IPS-NIHi11 (cell line): ENCODE data around the gene ATP1A3.

Source experiments
- DNase-seq: peaks from one replicate; pipeline ENCODE4 v3.0.0; 2012; ENCODE audit warnings: mixed read lengths, low spot score

Gene ATP1A3

GRCh38 chr19:41928754-41929535 lies 65.1 kb downstream of the ATP1A3 start:
- DNase-seq, result no peak

GRCh38 chr19:41928221-41928683 lies 65.8 kb downstream of the ATP1A3 start, which contains the start of gene ERFL:
Gene ERFL, minus strand, starts transcription at chr19:41928449. Its CDS starts 15,530 bp downstream, at chr19:41912919.
- DNase-seq, result peak; percentile 41

DNA sequence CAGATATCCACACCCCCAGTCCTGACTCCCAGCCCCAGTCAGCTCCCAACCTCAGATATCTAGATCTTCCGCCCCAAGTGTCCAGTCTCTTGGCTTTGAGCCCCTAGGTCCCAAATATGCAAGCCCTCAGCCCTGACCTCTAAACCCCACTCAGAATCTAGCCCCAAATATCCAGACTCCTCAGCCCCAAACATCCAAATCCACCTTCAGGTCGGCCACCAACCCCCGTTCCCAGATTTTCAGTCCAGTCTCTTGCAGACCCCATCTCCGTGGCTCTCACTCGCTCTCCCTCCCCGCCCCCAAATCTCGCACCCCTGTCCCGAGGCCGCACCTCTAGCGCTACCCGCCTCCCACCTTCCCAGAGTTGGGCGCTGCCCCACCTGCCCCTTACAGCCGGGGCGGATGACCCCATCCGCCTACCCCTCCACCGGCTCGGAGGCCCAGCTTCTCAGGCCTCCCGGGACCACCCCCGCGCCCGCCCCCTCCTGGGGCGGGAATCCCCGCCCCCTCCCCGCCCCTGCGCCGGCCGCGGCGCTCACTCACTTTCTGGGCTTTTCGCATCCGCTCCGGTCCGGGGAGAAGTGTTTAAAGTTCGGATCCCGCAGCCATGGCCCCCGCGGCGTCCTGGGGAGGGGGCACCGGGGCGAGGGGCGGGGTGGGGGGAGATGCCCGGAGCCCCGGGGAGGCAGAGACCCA lies 66.4 kb downstream of the ATP1A3 start:
- peak; percentile 71 for DNase-seq

GRCh38 chr19:41926763-41927496 lies 67.1 kb downstream of the ATP1A3 start:
- DNase-seq, result no peak

- no peak for DNase-seq
These were observed 67.8 kb downstream of the ATP1A3 start for GRCh38 chr19:41926028-41926762.

- no peak for DNase-seq
These were observed 68.6 kb downstream of the ATP1A3 start for GRCh38 chr19:41925208-41926003.

GRCh38 chr19:41924151-41925145 lies 69.6 kb downstream of the ATP1A3 start:
- no peak for DNase-seq

GRCh38 chr19:41923045-41923788 lies 70.8 kb downstream of the ATP1A3 start:
- DNase-seq, result no peak

DNA sequence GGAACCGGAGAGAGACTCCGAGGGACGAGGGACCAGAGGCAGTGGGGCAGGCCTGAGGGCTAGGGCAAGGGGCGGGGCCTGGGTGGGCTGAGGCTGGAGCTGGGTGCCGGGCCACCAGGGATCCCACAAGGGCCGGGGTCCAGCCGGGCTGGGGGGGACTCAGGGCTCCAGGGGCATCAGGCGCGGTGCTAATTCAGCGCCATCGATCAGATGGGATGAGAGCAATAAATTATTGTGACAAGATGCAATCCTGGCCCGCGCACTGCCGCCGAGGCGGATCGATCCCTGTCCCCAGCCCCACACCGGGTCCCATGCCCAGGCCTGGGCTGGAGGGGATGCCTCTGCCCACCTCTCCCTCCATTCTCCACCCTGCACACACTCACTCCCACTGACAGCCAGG lies 71.4 kb downstream of the ATP1A3 start:
- no peak for DNase-seq

GRCh38 chr19:41921577-41922576 lies 72.2 kb downstream of the ATP1A3 start:
- DNase-seq, result no peak

DNA sequence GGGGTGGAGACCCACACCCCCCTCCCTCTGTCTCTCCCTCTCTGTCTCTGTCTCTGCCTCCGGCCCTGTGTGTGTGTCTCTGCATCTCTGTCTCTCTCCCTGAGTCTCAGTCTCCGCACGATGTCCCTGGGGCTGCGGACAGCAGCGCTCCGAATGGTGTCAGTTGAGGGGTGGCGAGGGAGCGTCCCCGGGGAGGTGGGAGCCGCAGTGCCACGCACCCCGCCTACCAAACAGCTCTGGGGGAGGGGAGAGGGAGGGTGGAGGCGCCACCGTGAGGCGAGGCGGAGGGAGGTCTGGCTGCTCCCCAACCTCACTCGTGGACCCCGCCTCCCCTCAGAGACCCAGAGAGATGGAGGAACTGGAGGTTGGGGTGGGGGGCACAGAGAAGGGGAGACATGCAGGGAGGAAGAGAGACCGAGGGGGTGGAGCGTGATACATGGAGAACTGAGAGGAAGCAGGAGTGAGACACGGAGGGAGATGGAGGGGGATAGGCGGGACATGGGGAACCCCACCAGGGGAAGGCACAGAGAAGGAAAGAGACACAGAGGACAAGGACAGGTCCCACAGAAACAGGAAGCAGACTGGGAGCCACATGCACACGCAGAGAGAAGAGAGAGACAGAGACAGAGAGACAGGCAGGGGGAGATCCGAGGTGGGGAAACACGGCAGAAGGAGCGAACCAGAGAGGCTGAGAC lies 73.0 kb downstream of the ATP1A3 start:
- DNase-seq, result no peak

DNA sequence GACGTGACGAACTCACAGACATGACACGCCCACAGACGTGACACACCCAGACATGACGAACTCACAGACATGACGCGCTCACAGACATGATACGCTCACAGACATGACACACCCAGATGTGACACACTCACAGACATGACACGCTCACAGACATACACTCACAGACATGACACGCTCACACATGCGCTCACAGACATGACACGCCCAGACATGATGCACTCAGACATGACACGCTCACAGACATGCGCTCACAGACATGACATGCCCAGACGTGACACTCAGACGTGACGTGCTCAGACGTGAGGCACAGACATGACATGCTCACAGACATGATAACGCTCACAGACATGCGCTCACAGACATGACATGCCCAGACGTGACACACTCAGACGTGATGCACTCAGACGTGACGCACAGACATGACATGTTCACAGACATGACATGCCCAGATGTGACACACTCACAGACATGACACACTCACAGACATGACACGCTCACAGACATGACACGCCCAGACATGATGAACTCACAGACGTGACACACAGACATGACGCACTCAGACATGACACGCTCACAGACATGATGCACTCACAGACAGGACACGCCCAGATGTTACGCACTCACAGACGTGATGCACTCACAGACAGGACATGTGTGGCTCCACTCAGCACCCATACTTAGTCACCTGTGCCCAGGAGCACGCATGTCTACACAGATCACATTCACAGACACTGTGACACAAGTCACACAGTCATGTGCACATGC lies 73.9 kb downstream of the ATP1A3 start:
- DNase-seq, result no peak

DNA sequence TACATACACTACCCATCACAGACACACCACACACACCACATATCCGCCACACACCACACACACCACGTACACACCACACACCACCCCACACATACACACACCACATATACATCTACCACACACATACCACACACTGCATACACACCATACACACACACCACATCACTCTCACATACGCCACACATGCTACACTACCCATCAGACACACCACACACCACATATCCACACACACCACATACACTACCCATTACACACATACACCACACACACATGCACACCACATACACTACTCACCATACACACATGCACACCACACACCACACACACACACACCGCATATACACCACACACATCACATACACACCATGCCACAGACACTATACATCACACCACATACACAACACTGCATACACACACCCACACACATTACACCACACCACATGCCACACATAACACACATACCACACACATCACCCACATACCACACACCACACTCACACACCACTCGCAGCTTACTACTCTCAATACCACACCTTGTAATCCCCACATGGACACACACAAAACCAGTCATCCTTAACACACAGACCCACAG lies 75.3 kb downstream of the ATP1A3 start:
- no peak for DNase-seq

DNA sequence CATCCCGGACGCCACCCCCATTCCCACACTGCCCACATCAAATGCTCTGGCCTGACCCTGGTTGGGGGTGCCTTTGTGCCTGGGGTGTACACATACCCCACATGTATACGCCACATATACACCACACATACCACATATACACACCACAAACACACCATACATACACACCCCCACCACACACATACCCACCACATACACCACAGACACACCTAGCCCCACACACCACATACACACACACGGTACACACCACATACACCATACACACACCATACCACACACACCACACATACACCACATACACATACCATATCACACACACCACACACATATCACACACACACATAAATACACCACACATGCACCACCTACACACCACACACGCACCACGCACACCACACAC lies 75.9 kb downstream of the ATP1A3 start:
- DNase-seq, result no peak

- DNase-seq, result no peak
These were observed 76.4 kb downstream of the ATP1A3 start for GRCh38 chr19:41917676-41918075.
